B cell (primary cell): ENCODE data around the gene FRMD4B. TPM values are rescaled to one million over a fixed set of nuclear protein-coding genes. Genes with fewer than 3 reads are reported as not detected.

ENCODE experiments used
- ATAC-seq: fragments of 200-7000 bp; cut with Tn5 transposase; one replicate; pipeline ENCODE4 v1.10.0; 2021; ENCODE audit warnings: low read depth, mild to moderate bottlenecking, moderate number of reproducible peaks, moderate library complexity
- CTCF ChIA-PET: fragments of 350-600 bp; sonication (Branson Sonifier 250); formaldehyde crosslinking; loops from one replicate; lab custom pipeline; 2021; ENCODE audit warnings: antibody characterized with exemption, inconsistent platforms; lab: Charles Lee
- POLR2A ChIA-PET: fragments of 350-600 bp; sonication (Branson Sonifier 250); formaldehyde crosslinking; loops from one replicate; lab custom pipeline; 2021; ENCODE audit warnings: antibody characterized with exemption; lab: Charles Lee
- DNase-seq: peaks from one replicate; pipeline ENCODE4 v3.0.0; 2013
- H2AFZ ChIP-seq: 2 replicates; pipeline ENCODE4 v1.6.1; 2012; ENCODE audit warnings: mild to moderate bottlenecking, low read depth, low read length; ENCODE audit not compliant: insufficient read depth, poor library complexity, severe bottlenecking
- H3K27ac ChIP-seq, 2 donors: 1 replicate in 1 of 2; 2 replicates in 1 of 2; pipeline ENCODE4 v1.5.1; 2012 to 2013; ENCODE audit warnings: low read length in 2 of 2, mild to moderate bottlenecking in 2 of 2, moderate library complexity in 1 of 2
- H3K27me3 ChIP-seq, 4 experiments: fragments of 200-600 bp in 1 of 4; sonication (generic) in 1 of 4; replicated peaks in 1 of 4; 1 replicate in 2 of 4; 2 replicates in 2 of 4; pipeline versions ENCODE4 v1.6.1 to v1.7.0; 2013 to 2016; ENCODE audit warnings: low read length in 3 of 4, mild to moderate bottlenecking in 2 of 4, mixed read lengths in 1 of 4, moderate library complexity in 1 of 4; ENCODE audit not compliant: insufficient read depth in 4 of 4, control insufficient read depth in 3 of 4; ENCODE audit errors: control extremely low read depth in 1 of 4
- H3K36me3 ChIP-seq, 2 experiments: replicated peaks in 1 of 2; 1 replicate in 1 of 2; 2 replicates in 1 of 2; pipeline versions ENCODE4 v1.6.1 to v1.7.1; 2013; ENCODE audit warnings: low read length in 1 of 2; ENCODE audit not compliant: insufficient read depth in 2 of 2, control insufficient read depth in 1 of 2; ENCODE audit errors: control extremely low read depth in 1 of 2, extremely low read depth in 1 of 2
- H3K4me1 ChIP-seq, 2 donors: fragments of 200-600 bp in 1 of 2; sonication (generic) in 1 of 2; 1 replicate in 1 of 2; 2 replicates in 1 of 2; pipeline versions ENCODE4 v1.5.1 to v1.6.1; 2013 to 2017; ENCODE audit warnings: low read length in 2 of 2; ENCODE audit not compliant: control insufficient read depth in 2 of 2, insufficient read depth in 2 of 2
- H3K4me2 ChIP-seq: replicated peaks from 2 replicates; pipeline ENCODE3; 2012; ENCODE audit warnings: mild to moderate bottlenecking, low read depth, low read length; ENCODE audit not compliant: poor library complexity, severe bottlenecking
- H3K4me3 ChIP-seq, 5 experiments: fragments of 200-600 bp in 1 of 5; sonication (generic) in 1 of 5; 1 replicate in 3 of 5; 2 replicates in 2 of 5; pipeline versions ENCODE4 v1.5.1 to v1.7.0; 2011 to 2016; ENCODE audit warnings: low read length in 4 of 5, mild to moderate bottlenecking in 4 of 5, low read depth in 2 of 5, control low read depth in 1 of 5, moderate library complexity in 1 of 5; ENCODE audit not compliant: insufficient read depth in 1 of 5; ENCODE audit errors: control extremely low read depth in 1 of 5, extremely low read depth in 1 of 5
- H3K79me2 ChIP-seq: fragments of 200-600 bp; sonication (generic); one replicate; pipeline ENCODE4 v1.6.0; 2016; ENCODE audit warnings: low read length; ENCODE audit not compliant: control insufficient read depth, insufficient read depth
- H3K9ac ChIP-seq: fragments of 200-600 bp; sonication (generic); 2 replicates; pipeline ENCODE4 v1.6.1; 2017; ENCODE audit warnings: mild to moderate bottlenecking, low read length, moderate library complexity
- H3K9me3 ChIP-seq, 3 donors: one replicate each; pipeline versions ENCODE4 v1.6.1 to v1.7.1; 2013; ENCODE audit warnings: low read length in 2 of 3; ENCODE audit not compliant: control insufficient read depth in 2 of 3, insufficient read depth in 1 of 3; ENCODE audit errors: control extremely low read depth in 1 of 3
- H4K20me1 ChIP-seq: 2 replicates; pipeline ENCODE4 v1.6.0; 2012; ENCODE audit warnings: mild to moderate bottlenecking, low read length; ENCODE audit not compliant: insufficient read depth, control insufficient read depth, poor library complexity, severe bottlenecking
- H3K27ac Mint-ChIP-seq: one replicate; pipeline ENCODE4 v1.8.0; 2021; ENCODE audit warnings: mixed read lengths
- H3K27me3 Mint-ChIP-seq: one replicate; pipeline ENCODE4 v1.8.0; 2021; ENCODE audit warnings: mixed read lengths
- H3K4me1 Mint-ChIP-seq: one replicate; pipeline ENCODE4 v1.8.0; 2021; ENCODE audit warnings: mixed read lengths
- H3K4me3 Mint-ChIP-seq: one replicate; pipeline ENCODE4 v1.8.0; 2021; ENCODE audit warnings: mixed read lengths
- H3K9me3 Mint-ChIP-seq: one replicate; pipeline ENCODE4 v1.8.0; 2022; ENCODE audit warnings: mixed read lengths; ENCODE audit not compliant: insufficient read depth
- EZH2 ChIP-seq: IDR thresholded peaks from 2 replicates; pipeline ENCODE4 v1.6.1; 2012; ENCODE audit warnings: borderline replicate concordance, low read depth, mild to moderate bottlenecking, moderate library complexity, low read length; ENCODE audit not compliant: insufficient read depth, poor library complexity, severe bottlenecking
- WGBS: methylation state at CpG from one replicate; pipeline ENCODE4 v1.1.5; 2013; ENCODE audit warnings: missing lambda C conversion rate; ENCODE audit not compliant: insufficient coverage; 5-methylcytosine and 5-hydroxymethylcytosine counted together
- intact Hi-C: fragments of 100-400 bp; cut with micrococcal nuclease; formaldehyde crosslinking; loops from one replicate; pipeline ENCODE4 v1.10.0; 2022
- polyA plus RNA-seq: library from polyadenylated mRNA; depleted of rRNA; stranded (reverse); fragments of >200 nt; gene quantifications from 2 replicates; pipeline ENCODE4 v1.2.3, GENCODE V29; 2012
- total RNA-seq, 2 donors: library from RNA; stranded (reverse); fragments of 120-200 nt in 1 of 2; gene quantifications; 1 replicate in 1 of 2; 2 replicates in 1 of 2; pipeline versions ENCODE4 v1.2.3 to v1.2.4, GENCODE V29; 2013 to 2022
- TF ChIP-seq, protein P1 (sequence below): fragments of 200-600 bp; IDR thresholded peaks from one replicate; pipeline ENCODE4 v1.8.0; 2022; ENCODE audit warnings: antibody characterized with exemption, mild to moderate bottlenecking

The FRMD4B gene
- total and polyA plus RNA-seq, 2 donors (not counting 1 experiment from before 2014, with no cell fraction given) = 0.06 to 0.20 TPM

DNA sequence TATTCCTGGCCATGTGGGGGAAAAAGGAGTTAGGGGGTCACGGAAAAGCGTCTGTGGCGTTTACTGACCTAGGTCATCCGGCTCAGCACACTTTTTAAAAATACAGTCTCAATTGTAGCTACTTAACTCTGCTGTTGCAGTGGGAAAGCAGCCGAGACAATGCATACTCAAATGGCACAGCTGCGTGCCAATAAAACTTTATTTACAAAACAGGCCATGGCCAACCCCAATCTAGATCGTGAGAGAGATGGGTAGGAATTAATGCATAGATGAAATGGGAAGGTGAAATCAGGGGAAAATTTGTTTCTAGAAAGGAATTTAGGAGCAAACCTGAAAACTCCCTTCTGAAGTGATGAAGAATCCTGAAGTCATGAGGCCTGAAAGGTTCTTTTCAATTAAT is 22.0 kb upstream of the FRMD4B start:
- Histone ChIP-seq H4K20me1 (no peaks in the 10 kb centered on the region), H3K4me2 (no peak overlapping the region), H3K4me1 (no peaks in the 10 kb centered on the region), H2AFZ (no peak overlapping the region), H3K9ac (no peak overlapping the region), H3K4me3 (no peak overlapping the region), H3K27ac (no peak overlapping the region), H3K27me3 (peaks cover 0 to 7% (median 0%) of the 10 kb centered on the region in 4 experiments), H3K79me2 (no peaks in the 10 kb centered on the region), H3K9me3 (peaks cover 4 to 6% (median 5%) of the 10 kb centered on the region in 3 donors), H3K36me3 (no peaks in the 10 kb centered on the region)
- peaks cover 9% of the 10 kb centered on the region for H3K9me3 Mint-ChIP-seq
- H3K27ac Mint-ChIP-seq = no peak overlapping the region
- peaks cover 5% of the 10 kb centered on the region for H3K27me3 Mint-ChIP-seq
- ChIA-PET POLR2A (no interaction called here), CTCF (interaction anchor here (0.7 to 3.2 kb wide), 2 partner anchors 86 to 245 kb away, joined by 6 to 24 read pairs; no protein-coding TSS in a partner anchor)
- DNase-seq (no peak), ATAC-seq (no peak)
- intact Hi-C loops = no loop called here
- TF ChIP-seq, protein P1, sequence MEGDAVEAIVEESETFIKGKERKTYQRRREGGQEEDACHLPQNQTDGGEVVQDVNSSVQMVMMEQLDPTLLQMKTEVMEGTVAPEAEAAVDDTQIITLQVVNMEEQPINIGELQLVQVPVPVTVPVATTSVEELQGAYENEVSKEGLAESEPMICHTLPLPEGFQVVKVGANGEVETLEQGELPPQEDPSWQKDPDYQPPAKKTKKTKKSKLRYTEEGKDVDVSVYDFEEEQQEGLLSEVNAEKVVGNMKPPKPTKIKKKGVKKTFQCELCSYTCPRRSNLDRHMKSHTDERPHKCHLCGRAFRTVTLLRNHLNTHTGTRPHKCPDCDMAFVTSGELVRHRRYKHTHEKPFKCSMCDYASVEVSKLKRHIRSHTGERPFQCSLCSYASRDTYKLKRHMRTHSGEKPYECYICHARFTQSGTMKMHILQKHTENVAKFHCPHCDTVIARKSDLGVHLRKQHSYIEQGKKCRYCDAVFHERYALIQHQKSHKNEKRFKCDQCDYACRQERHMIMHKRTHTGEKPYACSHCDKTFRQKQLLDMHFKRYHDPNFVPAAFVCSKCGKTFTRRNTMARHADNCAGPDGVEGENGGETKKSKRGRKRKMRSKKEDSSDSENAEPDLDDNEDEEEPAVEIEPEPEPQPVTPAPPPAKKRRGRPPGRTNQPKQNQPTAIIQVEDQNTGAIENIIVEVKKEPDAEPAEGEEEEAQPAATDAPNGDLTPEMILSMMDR = no peak
- TF ChIP-seq EZH2 = no peak
- WGBS = 100% methylated on average over 4 of the region's 7 CpGs
- H3K4me1 Mint-ChIP-seq = peaks cover 4% of the 10 kb centered on the region
- no peak overlapping the region for H3K4me3 Mint-ChIP-seq

DNA sequence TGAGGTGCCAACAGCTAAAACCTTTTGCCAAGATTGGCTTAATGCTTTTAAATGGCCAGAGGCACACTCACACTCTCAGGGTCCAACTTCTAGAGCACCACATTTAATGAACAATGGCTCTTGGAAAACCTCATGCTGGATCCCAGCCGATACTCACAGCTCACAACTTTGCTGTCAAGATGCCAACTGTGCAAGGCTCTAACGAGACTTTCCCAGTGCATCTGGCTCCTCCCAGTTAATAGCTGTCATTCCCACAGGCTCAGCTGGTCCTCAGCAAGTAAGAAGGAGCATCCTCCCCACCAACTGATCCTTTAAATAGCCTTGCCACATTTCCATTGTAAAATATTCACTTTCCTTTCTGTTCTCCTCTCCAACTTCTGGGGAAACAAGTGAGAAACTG is 20.3 kb upstream of the FRMD4B start:
- Histone ChIP-seq H3K4me3 (no peak overlapping the region), H3K4me1 (no peaks in the 10 kb centered on the region), H4K20me1 (no peaks in the 10 kb centered on the region), H3K9me3 (peaks cover 4 to 6% (median 5%) of the 10 kb centered on the region in 3 donors), H3K27me3 (peaks cover 0 to 7% (median 0%) of the 10 kb centered on the region in 4 experiments), H3K36me3 (no peaks in the 10 kb centered on the region), H3K4me2 (no peak overlapping the region), H2AFZ (no peak overlapping the region), H3K9ac (no peak overlapping the region), H3K27ac (no peak overlapping the region), H3K79me2 (no peaks in the 10 kb centered on the region)
- Mint-ChIP-seq H3K4me1 (peaks cover 4% of the 10 kb centered on the region), H3K27me3 (peaks cover 5% of the 10 kb centered on the region), H3K9me3 (peaks cover 9% of the 10 kb centered on the region), H3K4me3 (no peak overlapping the region), H3K27ac (no peak overlapping the region)
- POLR2A ChIA-PET = no interaction called here
- intact Hi-C loops = no loop called here
- ATAC-seq = no peak
- CTCF ChIA-PET = interaction anchor here (0.7 kb wide), 1 partner anchor 237 kb away, joined by 3 read pairs; no protein-coding TSS in a partner anchor
- no peak for DNase-seq
- no peak for TF ChIP-seq EZH2
- TF ChIP-seq, protein P1 = no peak
- WGBS = 86% methylated on average over 2 of the region's 2 CpGs
